HG03103 (cell line): ENCODE data around the gene TLX3.
"Not testable (repeated sequence)": the region's sequence is repeated elsewhere in the genome, so short reads cannot be mapped to it uniquely, and the experiment has no call there.

Experiments
- ATAC-seq: cut with Tn5 transposase; IDR thresholded peaks from one replicate; pipeline ENCODE4 v1.9.1; 2021; ENCODE audit warnings: low read depth; ENCODE audit not compliant: unreplicated experiment

Gene TLX3

GRCh38 chr5:171322527-171322926 lies 13.5 kb downstream of the TLX3 start:
- ATAC-seq, result no peak

GRCh38 chr5:171323007-171323406 lies 14.0 kb downstream of the TLX3 start:
- no peak for ATAC-seq

GRCh38 chr5:171323806-171324632 lies 15.0 kb downstream of the TLX3 start:
- no peak for ATAC-seq

- ATAC-seq, result no peak
Measured at GRCh38 chr5:171330021-171330420, 21.0 kb downstream of the TLX3 start.

- ATAC-seq, result no peak
Measured at GRCh38 chr5:171335616-171336015, 26.6 kb downstream of the TLX3 start.

GRCh38 chr5:171336521-171337209 lies 27.6 kb downstream of the TLX3 start:
- no peak for ATAC-seq

- ATAC-seq, result no peak
Measured at GRCh38 chr5:171337210-171337569, 28.1 kb downstream of the TLX3 start.

- no peak for ATAC-seq
Measured at GRCh38 chr5:171340042-171340441, 31.0 kb downstream of the TLX3 start.

- no peak for ATAC-seq
Measured at GRCh38 chr5:171340491-171340890, 31.4 kb downstream of the TLX3 start.

GRCh38 chr5:171342362-171343111 lies 33.5 kb downstream of the TLX3 start:
- no peak for ATAC-seq

GRCh38 chr5:171344936-171345608 lies 36.0 kb downstream of the TLX3 start:
- no peak for ATAC-seq

GRCh38 chr5:171351536-171352073 lies 42.6 kb downstream of the TLX3 start:
- no peak for ATAC-seq

- ATAC-seq, result peak; percentile 90
Measured at GRCh38 chr5:171355302-171355724, 46.3 kb downstream of the TLX3 start.

- ATAC-seq, result no peak
Measured at GRCh38 chr5:171357843-171358242, 48.8 kb downstream of the TLX3 start.

- not testable (repeated sequence) for ATAC-seq
Measured at GRCh38 chr5:171361151-171361550, 52.1 kb downstream of the TLX3 start.
